Gastroesophageal sphincter (tissue), 4 donors: ENCODE data around the gene DCTN2. TPM values are rescaled to one million over a fixed set of nuclear protein-coding genes. Genes with fewer than 3 reads are reported as not detected.

ENCODE experiments used
- ATAC-seq: fragments of 150-250 bp; one replicate; pipeline ENCODE4 v1.9.1; 2016; ENCODE audit warnings: mild to moderate bottlenecking, moderate library complexity
- H3K27ac ChIP-seq, 4 donors: fragments of 200-600 bp; sonication (generic) in 3 of 4; 1 replicate in 3 of 4; 2 replicates in 1 of 4; pipeline ENCODE4 v1.5.1; 2016 to 2019
- H3K27me3 ChIP-seq: fragments of 200-600 bp; sonication (generic); one replicate; pipeline ENCODE4 v1.5.1; 2019
- H3K36me3 ChIP-seq, 2 donors: fragments of 200-600 bp; sonication (generic); one replicate each; pipeline ENCODE4 v1.5.1; 2019; ENCODE audit warnings: control low read depth in 1 of 2
- H3K4me1 ChIP-seq, 3 donors: fragments of 200-600 bp; sonication (generic); 1 replicate in 2 of 3; 2 replicates in 1 of 3; pipeline ENCODE4 v1.5.1; 2016 to 2019; ENCODE audit warnings: control low read depth in 2 of 3
- H3K4me3 ChIP-seq, 2 donors: fragments of 200-600 bp; sonication (generic); one replicate each; pipeline ENCODE4 v1.5.1; 2019; ENCODE audit warnings: mild to moderate bottlenecking in 1 of 2, moderate library complexity in 1 of 2
- H3K9me3 ChIP-seq, 3 donors: fragments of 200-600 bp; sonication (generic); one replicate each; pipeline ENCODE4 v1.5.1; 2017 to 2019; ENCODE audit warnings: control low read depth in 2 of 3
- CTCF ChIP-seq, 4 experiments: fragments of 200-600 bp in 2 of 4; fragments of 450-650 bp in 2 of 4; sonication (generic) in 1 of 4; IDR thresholded peaks; one replicate each; pipeline ENCODE4 v1.5.1; 2017 to 2019; ENCODE audit warnings: antibody characterized with exemption in 4 of 4, mild to moderate bottlenecking in 2 of 4, moderate library complexity in 2 of 4
- EP300 ChIP-seq: sonication (generic); formaldehyde crosslinking; IDR thresholded peaks from one replicate; pipeline ENCODE4 v1.6.1; 2017; ENCODE audit warnings: antibody characterized with exemption, mild to moderate bottlenecking
- POLR2A ChIP-seq, 2 donors: fragments of 450-650 bp; IDR thresholded peaks; one replicate each; pipeline ENCODE4 v1.6.1; 2017; ENCODE audit warnings: antibody characterized with exemption in 2 of 2, mild to moderate bottlenecking in 2 of 2, moderate library complexity in 1 of 2
- POLR2AphosphoS5 ChIP-seq: sonication (generic); formaldehyde crosslinking; IDR thresholded peaks from one replicate; pipeline ENCODE4 v1.6.1; 2017; ENCODE audit warnings: antibody characterized with exemption
- WGBS, 2 donors: methylation state at CpG; one replicate each; pipeline ENCODE4 v1.1.5; 2018; ENCODE audit warnings: low coverage in 1 of 2; 5-methylcytosine and 5-hydroxymethylcytosine counted together
- total RNA-seq, 4 donors: library from RNA; depleted of rRNA; stranded (reverse); fragments of >200 nt; gene quantifications; one replicate each; pipeline ENCODE4 v1.1.0, GENCODE V29; 2016

Gene DCTN2
- total RNA-seq, 4 donors from 2014 or later: 138 to 204 (median 182) TPM

DNA sequence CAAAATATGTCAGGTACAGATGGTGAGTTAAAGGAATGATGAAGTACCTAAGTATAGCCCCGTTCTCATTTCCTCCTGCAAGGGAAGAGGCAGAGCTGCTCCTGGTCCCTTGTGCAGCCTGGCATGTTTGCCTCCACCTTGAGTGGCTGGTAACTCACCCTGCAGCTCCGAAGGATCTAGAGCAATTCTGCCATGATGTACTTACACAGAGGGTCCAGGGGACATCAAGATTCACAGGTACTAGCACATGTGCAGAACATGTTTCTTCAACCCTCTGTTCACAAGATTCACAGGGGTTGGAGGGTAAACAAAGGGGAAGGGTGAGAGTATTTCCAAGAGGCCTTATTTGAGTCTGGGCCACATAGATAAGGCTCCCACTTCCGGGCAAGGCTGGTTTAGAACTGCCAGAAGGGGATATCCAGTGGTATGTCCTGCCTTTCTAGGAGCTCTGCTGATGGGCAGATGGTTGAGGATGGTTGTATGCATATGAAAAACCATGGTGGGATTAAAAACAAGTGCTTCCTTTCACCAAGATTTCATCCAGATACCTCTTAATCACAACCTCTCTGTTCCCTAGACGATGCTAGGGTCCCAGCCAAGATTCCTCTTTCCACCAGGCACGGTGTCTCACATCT, 7.7 kb downstream of the DCTN2 start:
- Histone ChIP-seq H3K9me3 (no peaks in the 10 kb centered on the region), H3K4me1 (peaks cover 0 to 18% (median 0%) of the 10 kb centered on the region in 3 donors), H3K27ac (no peak overlapping the region), H3K4me3 (no peak overlapping the region), H3K27me3 (no peaks in the 10 kb centered on the region), H3K36me3 (peaks cover 0 to 73% of the 10 kb centered on the region in 2 donors)
- 60 to 79% methylated on average over 1 to 4 of the region's 5 CpGs for WGBS, 2 donors
- no peak for ATAC-seq
- no peak for TF ChIP-seq CTCF (IDR thresholded peaks at IDR 0.05)
- no peak for TF ChIP-seq POLR2A (IDR thresholded peaks at IDR 0.05)
- TF ChIP-seq EP300: no peak
- no peak for TF ChIP-seq POLR2AphosphoS5

GRCh38 chr12:57536597-57536942, 10.4 kb downstream of the DCTN2 start:
- no peak overlapping the region for H3K27ac ChIP-seq
- no peaks in the 10 kb centered on the region for H3K27me3 ChIP-seq
- H3K9me3 ChIP-seq: no peaks in the 10 kb centered on the region
- no peak for ATAC-seq
- no peak for TF ChIP-seq EP300
- H3K4me3 ChIP-seq: no peak overlapping the region
- H3K4me1 ChIP-seq: peaks cover 0 to 5% (median 0%) of the 10 kb centered on the region in 3 donors
- WGBS, 2 donors: 100% methylated on average over 1 of the region's 1 CpG; no CpG with 5 or more reads in 1 of the 2 donors
- peaks cover 0 to 86% of the 10 kb centered on the region in 2 donors for H3K36me3 ChIP-seq

DNA sequence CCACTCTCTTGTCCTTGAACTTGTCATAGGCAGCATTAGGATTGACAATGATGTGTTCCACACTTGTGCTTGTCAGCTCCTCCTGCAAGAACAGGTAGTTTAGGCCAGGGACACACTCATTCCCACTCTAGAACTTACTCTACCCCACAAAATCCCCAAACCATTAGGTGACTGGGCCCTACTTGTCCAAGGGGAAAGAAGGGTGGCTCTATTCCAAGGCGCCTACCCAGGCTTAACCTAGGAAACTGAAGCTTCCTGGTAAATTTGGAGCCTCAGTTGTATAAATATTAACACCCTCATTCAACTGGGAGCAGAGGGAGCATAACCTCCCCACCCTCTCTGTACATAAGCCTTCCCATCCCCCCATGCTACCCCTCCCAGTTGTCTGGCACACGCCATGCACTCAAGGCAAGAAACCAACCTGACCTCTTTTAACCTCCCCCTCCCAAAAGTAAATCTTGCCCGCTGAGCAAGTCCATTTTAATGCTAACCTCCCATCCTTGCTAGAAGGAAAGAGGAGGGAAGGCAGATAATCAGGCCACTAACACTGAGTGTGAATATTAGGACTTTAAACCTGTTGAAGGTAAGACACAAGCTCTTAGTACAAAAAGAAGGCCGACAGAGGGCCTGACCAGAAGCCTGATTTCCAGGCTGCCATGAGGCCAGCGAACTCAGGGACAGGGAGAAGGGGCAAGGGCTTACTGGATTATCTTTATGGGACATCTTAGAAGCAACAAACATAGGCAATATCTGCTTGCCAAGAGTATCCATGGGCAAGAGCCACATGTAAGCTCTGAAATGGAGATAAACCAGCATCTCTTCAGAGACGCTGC, 11.0 kb downstream of the DCTN2 start:
- Histone ChIP-seq H3K9me3 (no peaks in the 10 kb centered on the region), H3K27ac (no peak overlapping the region), H3K27me3 (no peaks in the 10 kb centered on the region), H3K36me3 (peaks cover 0 to 86% of the 10 kb centered on the region in 2 donors), H3K4me3 (no peak overlapping the region), H3K4me1 (peaks cover 0 to 5% (median 0%) of the 10 kb centered on the region in 3 donors)
- TF ChIP-seq POLR2A (IDR thresholded peaks at IDR 0.05) (no peak), EP300 (no peak), POLR2AphosphoS5 (no peak), CTCF (IDR thresholded peaks at IDR 0.05) (no peak)
- no peak for ATAC-seq
- WGBS, 2 donors: 55 to 75% methylated on average over 3 to 6 of the region's 6 CpGs

DNA sequence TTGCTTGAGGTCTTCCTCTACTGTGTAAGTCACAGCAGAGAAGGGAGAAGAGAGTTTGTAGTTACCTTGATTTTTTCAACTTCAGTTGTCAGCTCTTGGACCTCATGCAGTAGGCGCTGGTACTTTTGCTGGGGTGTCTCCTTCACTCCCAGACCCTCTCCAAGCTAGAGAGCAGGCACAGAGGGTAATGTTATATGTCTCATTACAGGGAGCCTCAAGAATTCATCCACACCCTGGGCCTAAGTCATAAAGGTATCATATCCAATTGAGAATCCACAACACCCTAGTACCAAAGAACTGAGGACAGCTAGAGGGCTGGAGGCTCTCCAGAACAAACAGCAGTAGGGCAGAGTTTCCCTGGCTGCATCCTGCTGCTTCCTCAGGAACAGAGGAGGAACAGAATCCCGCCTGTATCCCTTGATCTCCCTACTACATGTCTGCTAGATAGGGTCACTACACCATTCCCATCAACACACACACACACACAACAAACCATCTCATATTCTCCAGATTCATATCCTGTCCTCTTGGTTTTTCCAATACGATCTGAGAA, 11.9 kb downstream of the DCTN2 start:
- ATAC-seq: no peak
- Histone ChIP-seq H3K9me3 (no peaks in the 10 kb centered on the region), H3K36me3 (peaks cover 0 to 92% of the 10 kb centered on the region in 2 donors), H3K4me1 (peaks cover 0 to 5% (median 0%) of the 10 kb centered on the region in 3 donors), H3K27ac (no peak overlapping the region), H3K4me3 (no peak overlapping the region), H3K27me3 (no peaks in the 10 kb centered on the region)
- TF ChIP-seq EP300 (no peak), CTCF (IDR thresholded peaks at IDR 0.05) (no peak)
- 90% methylated on average over 1 to 2 of the region's 3 CpGs for WGBS, 2 donors

GRCh38 chr12:57534250-57534649, 12.7 kb downstream of the DCTN2 start:
- Histone ChIP-seq H3K27ac (no peak overlapping the region), H3K4me3 (no peak overlapping the region), H3K9me3 (no peaks in the 10 kb centered on the region), H3K36me3 (peaks cover 0 to 93% of the 10 kb centered on the region in 2 donors), H3K27me3 (no peaks in the 10 kb centered on the region), H3K4me1 (peaks cover 0 to 11% (median 0%) of the 10 kb centered on the region in 3 donors)
- no peak for TF ChIP-seq POLR2AphosphoS5
- no peak for TF ChIP-seq POLR2A (IDR thresholded peaks at IDR 0.05)
- TF ChIP-seq EP300: no peak
- TF ChIP-seq CTCF (IDR thresholded peaks at IDR 0.05): no peak
- no peak for ATAC-seq
- WGBS, 2 donors: 90 to 95% methylated on average over 2 to 5 of the region's 5 CpGs
